ENCODE results near the gene CCL28. TPM values are rescaled to one million over a fixed set of nuclear protein-coding genes. Genes with fewer than 3 reads are reported as not detected.
"Not testable (repeated sequence)": the region's sequence is repeated elsewhere in the genome, so short reads cannot be mapped to it uniquely, and the experiment has no call there.

Gene CCL28, protein sequence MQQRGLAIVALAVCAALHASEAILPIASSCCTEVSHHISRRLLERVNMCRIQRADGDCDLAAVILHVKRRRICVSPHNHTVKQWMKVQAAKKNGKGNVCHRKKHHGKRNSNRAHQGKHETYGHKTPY
- 1 to 10 TPM; 4.4 to 6.3 TPM for total RNA-seq

- WGBS, result 87% methylated on average over 6 of the region's 6 CpGs
- Histone ChIP-seq H3K4me3 (no peak within 1 kb of the TSS), H3K4me1 (replicated peaks) (no peaks in the 10 kb centered on the region), H3K27ac (no peak within 1 kb of the TSS), H3K9me3 (no peaks in the 10 kb centered on the region), H3K36me3 (no peaks in the 10 kb centered on the region), H3K27me3 (replicated peaks; ENCODE audit: insufficient read depth) (no peaks in the 10 kb centered on the region)
- no peak for DNase-seq (ENCODE audit: low spot score)
- no peak for TF ChIP-seq CTCF (IDR thresholded peaks at IDR 0.05)
- TF ChIP-seq POLR2A (IDR thresholded peaks at IDR 0.05), result no peak
- no peak for TF ChIP-seq POLR2AphosphoS5 (IDR thresholded peaks at IDR 0.05)
- intact Hi-C loops (cut with DNase I), result no loop called here
Measured at GRCh38 chr5:43412156-43412555, at the start of gene CCL28. CCL28 (minus strand) TSS chr5:43412391; CDS start chr5:43412316, 75 bp downstream.

DNA sequence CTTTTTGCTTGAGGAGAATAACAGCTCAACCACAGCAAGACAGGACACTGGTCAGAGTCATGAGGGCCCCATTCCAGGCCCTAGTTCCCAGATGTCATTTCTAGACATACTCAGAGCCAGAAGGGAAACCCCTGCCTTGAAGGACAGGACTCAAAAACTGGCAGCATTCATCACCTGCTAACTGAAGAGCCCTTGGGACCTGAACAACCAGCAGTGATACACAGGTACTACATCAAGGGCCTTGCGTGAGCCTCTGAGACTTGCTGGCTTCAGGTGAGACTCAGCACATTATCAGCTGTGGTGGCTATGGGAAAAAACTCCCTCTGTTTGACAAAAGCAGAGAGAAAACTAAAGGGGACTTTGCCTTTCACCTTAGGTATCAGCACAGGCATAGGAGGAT, 48.9 kb upstream of the CCL28 start:
- Histone ChIP-seq H3K27ac (no peak overlapping the region), H3K9me3 (no peaks in the 10 kb centered on the region), H3K36me3 (no peaks in the 10 kb centered on the region), H3K4me3 (no peak overlapping the region), H3K27me3 (replicated peaks; ENCODE audit: insufficient read depth) (no peaks in the 10 kb centered on the region), H3K4me1 (replicated peaks) (no peaks in the 10 kb centered on the region)
- TF ChIP-seq CTCF (IDR thresholded peaks at IDR 0.05), result no peak
- no peak for TF ChIP-seq POLR2A (IDR thresholded peaks at IDR 0.05)
- TF ChIP-seq POLR2AphosphoS5 (IDR thresholded peaks at IDR 0.05), result no peak
- WGBS, result 100% methylated on average over 1 of the region's 1 CpG
- no peak for DNase-seq (ENCODE audit: low spot score)
- intact Hi-C loops (cut with DNase I), result no loop called here

DNA sequence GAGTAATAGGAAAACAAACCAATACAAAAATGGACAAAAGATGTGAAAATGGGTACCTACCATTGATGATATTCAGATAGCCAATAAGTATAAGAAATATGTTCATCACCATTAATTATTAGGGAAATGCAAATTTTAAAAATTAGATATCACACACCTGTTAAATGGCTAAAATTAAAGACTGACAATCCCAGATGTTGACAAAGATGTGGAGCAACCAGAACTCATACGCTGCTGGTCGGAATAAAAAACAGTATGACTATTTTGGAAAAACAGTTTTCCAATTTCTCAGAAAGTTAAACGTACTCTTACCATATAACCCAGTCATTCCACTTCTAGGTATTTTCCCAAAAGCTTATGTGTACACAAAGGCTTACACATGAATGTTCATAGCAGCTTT, 44.4 kb upstream of the CCL28 start:
- intact Hi-C loops (cut with DNase I), result no loop called here
- H3K4me3 ChIP-seq, result no peak overlapping the region
- no peak for TF ChIP-seq POLR2AphosphoS5 (IDR thresholded peaks at IDR 0.05)
- TF ChIP-seq POLR2A (IDR thresholded peaks at IDR 0.05), result no peak
- no peak for TF ChIP-seq CTCF (IDR thresholded peaks at IDR 0.05)
- no peaks in the 10 kb centered on the region for H3K27me3 ChIP-seq (replicated peaks; ENCODE audit: insufficient read depth)
- no peaks in the 10 kb centered on the region for H3K9me3 ChIP-seq
- H3K27ac ChIP-seq, result no peak overlapping the region
- H3K36me3 ChIP-seq, result no peaks in the 10 kb centered on the region
- DNase-seq (ENCODE audit: low spot score), result no peak
- no peaks in the 10 kb centered on the region for H3K4me1 ChIP-seq (replicated peaks)
- WGBS, result 94% methylated on average over 3 of the region's 3 CpGs

DNA sequence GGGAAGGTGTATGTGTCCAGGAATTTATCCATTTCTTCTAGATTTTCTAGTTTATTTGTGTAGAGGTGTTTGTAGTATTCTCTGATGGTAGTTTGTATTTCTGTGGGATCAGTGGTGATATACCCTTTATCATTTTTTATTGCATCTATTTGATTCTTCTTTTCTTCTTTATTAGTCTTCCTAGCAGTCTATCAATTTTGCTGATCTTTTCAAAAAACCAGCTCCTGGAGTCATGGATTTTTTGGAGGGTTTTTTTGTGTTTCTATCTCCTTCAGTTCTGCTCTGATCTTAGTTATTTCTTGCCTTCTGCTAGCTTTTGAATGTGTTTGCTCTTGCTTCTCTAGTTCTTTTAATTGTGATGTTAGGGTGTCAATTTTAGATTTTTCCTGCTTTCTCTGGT, 29.4 kb upstream of the CCL28 start:
- intact Hi-C loops (cut with DNase I); H3K36me3 ChIP-seq; DNase-seq (ENCODE audit: low spot score); H3K4me1 ChIP-seq (replicated peaks); H3K27ac ChIP-seq; H3K9me3 ChIP-seq; H3K4me3 ChIP-seq; H3K27me3 ChIP-seq (replicated peaks; ENCODE audit: insufficient read depth): not testable (repeated sequence)

DNA sequence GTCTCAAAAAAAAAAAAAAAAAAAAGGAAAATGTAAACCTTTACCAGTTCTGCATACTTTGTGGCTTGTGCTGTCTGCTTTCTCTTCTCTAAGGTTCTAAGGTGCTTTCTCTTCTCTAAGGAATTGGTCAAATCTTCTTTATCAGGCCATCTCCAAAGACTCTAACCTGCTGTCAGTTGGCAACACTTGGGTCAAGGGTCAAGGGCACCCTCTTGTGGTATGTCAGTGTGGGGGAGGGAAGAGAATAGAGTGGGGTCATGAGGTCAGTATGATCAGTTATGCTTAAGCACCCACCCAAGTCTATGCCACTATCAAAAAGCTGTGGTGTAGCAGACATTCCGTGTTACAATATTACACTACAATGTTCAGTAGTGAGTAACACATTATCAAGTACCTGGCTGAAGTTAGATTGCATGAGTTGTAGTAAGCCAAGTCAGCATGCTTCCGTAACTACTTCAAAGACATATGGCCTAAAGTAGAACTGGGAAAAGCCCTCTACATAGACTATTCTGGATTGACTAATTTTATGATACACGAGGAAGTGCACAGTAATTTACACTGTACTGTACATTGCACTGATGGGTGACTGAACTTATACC, 25.0 kb upstream of the CCL28 start:
- Histone ChIP-seq H3K27me3 (replicated peaks; ENCODE audit: insufficient read depth) (no peaks in the 10 kb centered on the region), H3K36me3 (no peaks in the 10 kb centered on the region), H3K27ac (no peak overlapping the region), H3K4me1 (replicated peaks) (peaks cover 10% of the 10 kb centered on the region), H3K4me3 (no peak overlapping the region), H3K9me3 (no peaks in the 10 kb centered on the region)
- WGBS, result 92% methylated on average over 3 of the region's 3 CpGs
- TF ChIP-seq POLR2A (IDR thresholded peaks at IDR 0.05), result no peak
- no peak for TF ChIP-seq CTCF (IDR thresholded peaks at IDR 0.05)
- TF ChIP-seq POLR2AphosphoS5 (IDR thresholded peaks at IDR 0.05), result no peak
- intact Hi-C loops (cut with DNase I), result no loop called here
- no peak for DNase-seq (ENCODE audit: low spot score)

Data from prostate gland (tissue), 2 donors.